Spinal cord (tissue), 10 donors: ENCODE results near the gene PGA4. TPM values are rescaled to one million over a fixed set of nuclear protein-coding genes. Genes with fewer than 3 reads are reported as not detected.
"Not testable (repeated sequence)": the region's sequence is repeated elsewhere in the genome, so short reads cannot be mapped to it uniquely, and the experiment has no call there.

Experiments used
- DNase-seq, 6 donors: peaks; one replicate each; pipeline versions ENCODE4 v3.0.0 to v3.0.0-alpha.2; 2013 to 2015; ENCODE audit warnings: low spot score in 6 of 6, low read depth in 4 of 6
- H3K27ac ChIP-seq: one replicate; pipeline ENCODE4 v1.5.1; 2013; ENCODE audit warnings: low read depth, low read length, control low read depth
- H3K27me3 ChIP-seq: one replicate; pipeline ENCODE4 v1.6.1; 2013; ENCODE audit warnings: low read length; ENCODE audit not compliant: control insufficient read depth, insufficient read depth
- H3K36me3 ChIP-seq: one replicate; pipeline ENCODE4 v1.6.1; 2013; ENCODE audit warnings: low read length; ENCODE audit not compliant: control insufficient read depth, insufficient read depth
- H3K4me1 ChIP-seq: one replicate; pipeline ENCODE4 v1.6.1; 2013; ENCODE audit warnings: low read length; ENCODE audit not compliant: control insufficient read depth, insufficient read depth
- H3K4me3 ChIP-seq: one replicate; pipeline ENCODE4 v1.5.1; 2013; ENCODE audit warnings: low read depth, low read length, control low read depth
- H3K9me3 ChIP-seq: one replicate; pipeline ENCODE4 v1.6.1; 2013; ENCODE audit warnings: low read length; ENCODE audit not compliant: control insufficient read depth, insufficient read depth
- WGBS: methylation state at CpG from one replicate; pipeline ENCODE4 v1.1.5; 2013; ENCODE audit warnings: missing lambda C conversion rate; ENCODE audit not compliant: insufficient coverage; 5-methylcytosine and 5-hydroxymethylcytosine counted together
- long read RNA-seq, 4 donors: transcript quantifications; one replicate each; lab custom pipeline, GENCODE V29; 2026
- polyA plus RNA-seq, 2 donors: library from polyadenylated mRNA; unstranded; fragments of 120-200 nt; gene quantifications; one replicate each; pipeline ENCODE4 v1.2.1, GENCODE V29; 2013; ENCODE audit not compliant: insufficient read length in 2 of 2
- total RNA-seq, 2 donors: library from RNA; depleted of rRNA in 1 of 2; stranded (reverse); fragments of 120-200 nt in 1 of 2; fragments of >200 nt in 1 of 2; gene quantifications; one replicate each; pipeline versions ENCODE4 v1.2.3 to v1.2.4, GENCODE V29; 2013 to 2014
- donor health status: healthy.

The PGA4 gene
- total RNA-seq = 1 to 10 TPM in 1 of 2 donors, under 1 TPM in 1; 0.99 to 1.8 TPM
- polyA plus RNA-seq = under 1 TPM in 1 of 2 donors, not detected in 1; 0.39 TPM
- long read RNA-seq, donor 1 = 0 reads
- long read RNA-seq, donor 2, partial matches to known transcripts = 0 of 1 reads
- long read RNA-seq, donor 2, other reads (novel, unspliced or antisense) = 0 of 1 reads
- long read RNA-seq, donor 3 = 0 reads
- long read RNA-seq, donor 4 = 0 reads

GRCh38 chr11:61222047-61222446 is at the start of gene PGA4:
TSS of gene PGA4 (plus strand) at chr11:61222347. CDS start at chr11:61222401, 54 bp downstream.
- not testable (repeated sequence) for H3K4me3 ChIP-seq, H3K27ac ChIP-seq, H3K27me3 ChIP-seq, DNase-seq, H3K4me1 ChIP-seq, H3K36me3 ChIP-seq, H3K9me3 ChIP-seq
- no CpG with 5 or more reads among the region's 8 CpGs for WGBS

DNA sequence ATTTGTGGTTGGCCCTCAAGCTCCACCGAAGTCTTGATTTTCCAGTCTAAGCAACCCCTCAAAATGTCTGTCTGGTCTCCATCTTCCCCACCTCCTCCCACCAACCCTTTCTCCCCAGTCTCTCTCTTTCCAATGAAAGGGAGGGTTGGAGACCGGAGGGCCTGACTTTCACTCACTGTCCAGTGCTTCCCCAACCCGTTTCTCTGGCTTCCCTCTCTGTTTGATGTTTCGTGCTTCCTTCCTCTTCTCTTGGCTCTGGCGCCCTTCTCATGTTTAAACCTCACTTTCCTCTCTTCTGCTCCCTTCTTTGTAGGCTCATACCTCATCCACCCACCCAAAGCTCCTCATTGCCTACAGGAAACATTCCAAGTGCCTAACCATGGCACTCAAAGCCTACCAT is 49.8 kb upstream of the PGA4 start:
- 73% methylated on average over 3 of the region's 5 CpGs for WGBS
- Histone ChIP-seq H3K27ac (no peak overlapping the region), H3K36me3 (no peaks in the 10 kb centered on the region), H3K27me3 (peaks cover 2% of the 10 kb centered on the region), H3K9me3 (no peaks in the 10 kb centered on the region), H3K4me3 (no peak overlapping the region), H3K4me1 (no peaks in the 10 kb centered on the region)
- DNase-seq = no peak

- Histone ChIP-seq H3K27ac (no peak overlapping the region), H3K27me3 (peaks cover 2% of the 10 kb centered on the region), H3K9me3 (no peaks in the 10 kb centered on the region), H3K4me3 (no peak overlapping the region), H3K4me1 (no peaks in the 10 kb centered on the region), H3K36me3 (no peaks in the 10 kb centered on the region)
- DNase-seq = no peak
- WGBS = 100% methylated on average over 1 of the region's 3 CpGs
Measured at GRCh38 chr11:61172888-61173287, 49.3 kb upstream of the PGA4 start.

DNA sequence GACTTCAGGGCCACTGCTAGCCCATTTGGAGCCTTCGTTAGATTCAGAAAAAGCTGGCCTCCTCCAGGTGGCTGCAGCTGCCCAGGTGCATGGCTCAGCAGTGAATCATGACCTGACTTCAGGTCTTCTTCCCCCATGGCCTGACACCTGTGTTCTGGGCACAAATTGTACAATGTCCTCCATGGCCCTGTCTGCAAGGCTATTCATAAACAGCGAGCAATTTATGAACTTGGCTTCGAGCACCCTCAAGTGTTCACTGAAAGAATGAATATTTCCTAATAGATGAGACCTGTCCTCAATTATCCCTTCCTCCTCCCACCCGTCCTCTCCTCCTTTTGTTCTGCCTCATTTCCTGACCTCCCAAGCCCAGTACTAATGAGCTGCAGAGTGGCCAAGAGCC is 48.7 kb upstream of the PGA4 start:
- Histone ChIP-seq H3K27me3 (peaks cover 2% of the 10 kb centered on the region), H3K4me3 (no peak overlapping the region), H3K27ac (no peak overlapping the region), H3K36me3 (no peaks in the 10 kb centered on the region), H3K4me1 (no peaks in the 10 kb centered on the region), H3K9me3 (no peaks in the 10 kb centered on the region)
- no peak for DNase-seq
- WGBS = 78% methylated on average over 4 of the region's 4 CpGs

DNA sequence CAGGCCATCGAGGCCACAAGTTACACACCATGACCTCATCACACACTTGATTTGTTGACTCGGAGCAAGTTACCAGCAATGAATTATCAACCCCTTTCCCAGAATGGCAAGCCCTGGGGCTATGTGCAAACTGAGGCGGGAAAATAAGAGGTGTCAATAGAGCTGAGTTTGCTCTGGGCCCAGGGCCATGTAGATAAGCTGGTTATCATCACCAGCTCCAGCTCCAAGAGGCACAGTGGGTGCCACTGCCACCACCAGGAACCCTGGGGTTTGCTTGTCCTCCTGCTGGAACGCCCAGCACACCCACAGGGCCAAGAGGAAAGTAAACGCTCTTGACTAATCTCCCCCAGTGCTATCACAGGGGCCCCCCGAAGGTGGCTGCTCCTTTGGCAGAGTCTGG is 47.9 kb upstream of the PGA4 start:
- Histone ChIP-seq H3K36me3 (no peaks in the 10 kb centered on the region), H3K27me3 (peaks cover 2% of the 10 kb centered on the region), H3K4me3 (no peak overlapping the region), H3K27ac (no peak overlapping the region), H3K4me1 (no peaks in the 10 kb centered on the region), H3K9me3 (no peaks in the 10 kb centered on the region)
- no peak for DNase-seq
- WGBS = 76% methylated on average over 4 of the region's 6 CpGs

- H3K27ac ChIP-seq = no peak overlapping the region
- peaks cover 2% of the 10 kb centered on the region for H3K27me3 ChIP-seq
- H3K36me3 ChIP-seq = no peaks in the 10 kb centered on the region
- no peak overlapping the region for H3K4me3 ChIP-seq
- H3K9me3 ChIP-seq = no peaks in the 10 kb centered on the region
- H3K4me1 ChIP-seq = no peaks in the 10 kb centered on the region
- 96% methylated on average over 5 of the region's 6 CpGs for WGBS
- DNase-seq = no peak
Measured at GRCh38 chr11:61174949-61175348, 47.2 kb upstream of the PGA4 start.

DNA sequence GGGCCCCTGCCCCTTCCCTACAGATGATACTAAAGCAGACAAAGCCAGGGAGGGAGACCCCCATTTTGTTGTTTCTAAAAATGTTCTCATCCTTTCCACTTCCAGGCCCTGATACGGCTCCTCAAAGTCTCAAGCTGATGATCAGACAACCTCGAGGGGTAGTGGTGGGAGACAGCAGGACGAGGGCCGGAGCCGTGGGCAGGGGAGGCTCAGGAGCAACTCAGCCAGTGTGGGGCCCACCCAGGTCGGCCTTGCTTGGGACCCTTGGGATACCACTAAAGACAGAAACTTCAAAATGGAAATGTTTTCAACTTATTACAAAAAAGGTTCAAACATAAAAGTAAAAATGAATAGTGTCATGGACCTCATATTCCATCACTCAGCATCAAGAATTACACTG is 45.7 kb upstream of the PGA4 start:
- WGBS = 59% methylated on average over 5 of the region's 6 CpGs

GRCh38 chr11:61180205-61180604 is 41.9 kb upstream of the PGA4 start:
- WGBS = 89% methylated on average over 5 of the region's 6 CpGs
- H3K27me3 ChIP-seq, H3K27ac ChIP-seq, H3K36me3 ChIP-seq, H3K9me3 ChIP-seq, H3K4me1 ChIP-seq, DNase-seq, H3K4me3 ChIP-seq: not testable (repeated sequence)

More for the DNA sequence above, 45.7 kb upstream of the PGA4 start:
- DNase-seq = no peak
- H3K27me3 ChIP-seq = no peaks in the 10 kb centered on the region
- H3K4me3 ChIP-seq = no peak overlapping the region
- H3K4me1 ChIP-seq = no peaks in the 10 kb centered on the region
- H3K27ac ChIP-seq = no peak overlapping the region
- no peaks in the 10 kb centered on the region for H3K36me3 ChIP-seq
- H3K9me3 ChIP-seq = no peaks in the 10 kb centered on the region

DNA sequence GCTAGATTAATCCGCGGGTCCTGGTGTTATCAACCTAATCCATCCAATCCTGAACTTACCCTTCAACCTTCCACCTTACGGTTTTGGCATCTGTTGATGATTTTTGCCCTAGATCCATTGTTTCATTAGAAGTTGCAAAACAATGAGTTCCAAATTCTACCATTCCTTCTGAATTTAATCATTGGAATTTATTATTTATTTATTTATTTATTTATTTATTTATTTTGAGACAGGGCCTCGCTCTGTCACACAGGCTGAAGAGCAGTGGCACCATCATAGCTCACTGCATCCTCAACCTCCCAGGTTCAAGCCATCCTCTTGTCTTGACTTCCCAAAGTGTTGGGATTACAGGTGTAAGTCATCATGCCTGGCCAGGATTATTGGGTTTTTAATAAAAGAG is 40.7 kb upstream of the PGA4 start:
- Histone ChIP-seq H3K27ac (no peak overlapping the region), H3K4me1 (no peaks in the 10 kb centered on the region), H3K36me3 (no peaks in the 10 kb centered on the region), H3K27me3 (no peaks in the 10 kb centered on the region), H3K4me3 (no peak overlapping the region), H3K9me3 (no peaks in the 10 kb centered on the region)
- DNase-seq = no peak
- 100% methylated on average over 3 of the region's 4 CpGs for WGBS

GRCh38 chr11:61183645-61184044 is 38.5 kb upstream of the PGA4 start:
- Histone ChIP-seq H3K9me3 (no peaks in the 10 kb centered on the region), H3K4me1 (no peaks in the 10 kb centered on the region), H3K36me3 (no peaks in the 10 kb centered on the region), H3K27ac (no peak overlapping the region), H3K4me3 (no peak overlapping the region), H3K27me3 (no peaks in the 10 kb centered on the region)
- 51% methylated on average over 3 of the region's 4 CpGs for WGBS
- no peak for DNase-seq
